H1 (cell line): Measurements from ENCODE around the gene CKAP5. TPM values are rescaled to one million over a fixed set of nuclear protein-coding genes. Genes with fewer than 3 reads are reported as not detected.

ENCODE experiments used
- CTCF ChIA-PET: fragments of 300-600 bp; sonication (Branson Sonifier 250); formaldehyde crosslinking; loops from one replicate; lab custom pipeline; 2021; ENCODE audit not compliant: partially characterized antibody; lab: Charles Lee
- POLR2A ChIA-PET: fragments of 300-600 bp; sonication (Branson Sonifier 250); formaldehyde crosslinking; loops from one replicate; lab custom pipeline; 2021; ENCODE audit warnings: inconsistent platforms; ENCODE audit not compliant: partially characterized antibody; lab: Charles Lee
- DNase-seq, 2 experiments: peaks; one replicate each; pipeline versions ENCODE4 v3.0.0 to v3.0.0-alpha.2; 2010 to 2022; ENCODE audit warnings: low spot score in 2 of 2, low read depth in 1 of 2, mixed read lengths in 1 of 2
- FAIRE-seq: peaks from 2 replicates; lab custom pipeline; 2011; peaks lifted over from hg19 to GRCh38; lab: Jason Lieb, UNC
- H2AFZ ChIP-seq: 2 replicates; pipeline ENCODE4 v1.8.1; 2012; ENCODE audit warnings: low read length, inconsistent platforms
- H2AK5ac ChIP-seq: 2 replicates; pipeline ENCODE4 v1.6.1; 2013; ENCODE audit warnings: low read depth, low read length
- H2BK120ac ChIP-seq: replicated peaks from 2 replicates; pipeline ENCODE3; 2013; ENCODE audit warnings: low read depth, low read length, inconsistent platforms
- H2BK12ac ChIP-seq: 2 replicates; pipeline ENCODE4 v1.6.1; 2013; ENCODE audit warnings: low read depth, low read length
- H2BK15ac ChIP-seq: 2 replicates; pipeline ENCODE4 v1.6.1; 2013; ENCODE audit warnings: low read length
- H2BK20ac ChIP-seq: 2 replicates; pipeline ENCODE4 v1.6.1; 2013; ENCODE audit warnings: low read length
- H2BK5ac ChIP-seq: 2 replicates; pipeline ENCODE4 v1.6.1; 2013; ENCODE audit warnings: low read depth, low read length
- H3K14ac ChIP-seq: 2 replicates; pipeline ENCODE4 v1.6.1; 2013; ENCODE audit warnings: inconsistent platforms; ENCODE audit not compliant: insufficient read length
- H3K18ac ChIP-seq: 2 replicates; pipeline ENCODE4 v1.6.1; 2013; ENCODE audit warnings: low read length; ENCODE audit errors: extremely low read depth
- H3K23ac ChIP-seq: 2 replicates; pipeline ENCODE4 v1.6.1; 2013; ENCODE audit warnings: inconsistent platforms; ENCODE audit not compliant: insufficient read length
- H3K23me2 ChIP-seq: 2 replicates; pipeline ENCODE4 v1.6.1; 2013; ENCODE audit warnings: low read depth, low read length
- H3K27ac ChIP-seq: 2 replicates; pipeline ENCODE4 v1.6.1; 2011; ENCODE audit warnings: low read depth, low read length, inconsistent platforms
- H3K27me3 ChIP-seq, 4 experiments: replicated peaks in 1 of 4; 1 replicate in 1 of 4; 2 replicates in 3 of 4; pipeline versions ENCODE4 v1.6.1 to v1.8.1; 2011 to 2013; ENCODE audit warnings: low read length in 3 of 4, mild to moderate bottlenecking in 3 of 4, inconsistent platforms in 2 of 4, mixed read lengths in 2 of 4, moderate library complexity in 1 of 4; ENCODE audit not compliant: control insufficient read depth in 3 of 4, insufficient read depth in 3 of 4; ENCODE audit errors: extremely low read depth in 1 of 4
- H3K36me3 ChIP-seq, 4 experiments: 2 replicates each; pipeline versions ENCODE4 v1.6.1 to v1.8.1; 2011 to 2013; ENCODE audit warnings: mild to moderate bottlenecking in 4 of 4, low read length in 3 of 4, moderate library complexity in 2 of 4, control low read depth in 1 of 4, inconsistent platforms in 1 of 4; ENCODE audit not compliant: insufficient read depth in 4 of 4, control insufficient read depth in 2 of 4
- H3K4ac ChIP-seq: replicated peaks from 2 replicates; pipeline ENCODE3; 2013; ENCODE audit warnings: low read length, low read depth, mixed read lengths, inconsistent platforms; ENCODE audit not compliant: insufficient read length
- H3K4me1 ChIP-seq, 4 experiments: replicated peaks in 1 of 4; 1 replicate in 1 of 4; 2 replicates in 3 of 4; pipeline versions ENCODE4 v1.6.1 to v1.8.1; 2011 to 2013; ENCODE audit warnings: low read length in 3 of 4, inconsistent platforms in 2 of 4, mixed read lengths in 1 of 4; ENCODE audit not compliant: insufficient read depth in 4 of 4, control insufficient read depth in 3 of 4
- H3K4me2 ChIP-seq, 2 experiments: 2 replicates each; pipeline versions ENCODE4 v1.6.1 to v1.8.1; 2011 to 2013; ENCODE audit warnings: low read depth in 2 of 2, low read length in 2 of 2, control low read depth in 1 of 2, inconsistent platforms in 1 of 2, mild to moderate bottlenecking in 1 of 2; ENCODE audit not compliant: insufficient read depth in 1 of 2
- H3K4me3 ChIP-seq, 4 experiments: fragments of 200-600, 300-600 bp in 1 of 4; sonication (generic), shearing (Covaris generic), sonication (Bioruptor Twin) in 1 of 4; 2 replicates each; pipeline versions ENCODE4 v1.5.1 to v1.8.1; 2011 to 2016; ENCODE audit warnings: low read length in 4 of 4, low read depth in 3 of 4, control low read depth in 2 of 4, inconsistent platforms in 2 of 4, mild to moderate bottlenecking in 2 of 4, mixed read lengths in 1 of 4, moderate library complexity in 1 of 4; ENCODE audit not compliant: insufficient read depth in 2 of 4; ENCODE audit errors: extremely low read depth in 1 of 4
- H3K56ac ChIP-seq: replicated peaks from 2 replicates; pipeline ENCODE3; 2013; ENCODE audit warnings: low read depth, mild to moderate bottlenecking, mixed read lengths, low read length, inconsistent platforms; ENCODE audit not compliant: insufficient read length
- H3K79me1 ChIP-seq: 2 replicates; pipeline ENCODE4 v1.6.1; 2013; ENCODE audit warnings: low read depth, low read length, control low read depth
- H3K79me2 ChIP-seq, 2 experiments: 2 replicates each; pipeline versions ENCODE4 v1.6.1 to v1.8.1; 2012 to 2013; ENCODE audit warnings: low read length in 2 of 2, mild to moderate bottlenecking in 2 of 2, inconsistent platforms in 1 of 2; ENCODE audit not compliant: insufficient read depth in 2 of 2, control insufficient read depth in 1 of 2
- H3K9ac ChIP-seq, 4 experiments: replicated peaks in 1 of 4; 1 replicate in 1 of 4; 2 replicates in 3 of 4; pipeline versions ENCODE4 v1.6.1 to v1.8.1; 2011 to 2013; ENCODE audit warnings: low read depth in 3 of 4, low read length in 3 of 4, control low read depth in 2 of 4, mild to moderate bottlenecking in 2 of 4, moderate library complexity in 2 of 4, inconsistent platforms in 1 of 4; ENCODE audit errors: extremely low read depth in 1 of 4
- H3K9me3 ChIP-seq, 2 experiments: 2 replicates each; pipeline versions ENCODE4 v1.6.1 to v1.8.1; 2012 to 2013; ENCODE audit warnings: mild to moderate bottlenecking in 2 of 2, moderate library complexity in 2 of 2, control low read depth in 1 of 2, inconsistent platforms in 1 of 2, low read depth in 1 of 2, low read length in 1 of 2, mixed read lengths in 1 of 2; ENCODE audit not compliant: insufficient read depth in 2 of 2
- H4K20me1 ChIP-seq, 2 experiments: replicated peaks in 1 of 2; 2 replicates each; pipeline versions ENCODE3 to v1.8.1; 2011 to 2013; ENCODE audit warnings: inconsistent platforms in 2 of 2, low read length in 2 of 2, mild to moderate bottlenecking in 1 of 2; ENCODE audit not compliant: insufficient read depth in 2 of 2, control insufficient read depth in 1 of 2
- H4K5ac ChIP-seq: 2 replicates; pipeline ENCODE4 v1.6.1; 2013; ENCODE audit warnings: low read length, low read depth, mixed read lengths, inconsistent platforms; ENCODE audit not compliant: insufficient read length
- H4K8ac ChIP-seq: 2 replicates; pipeline ENCODE4 v1.8.0; 2013; ENCODE audit warnings: mild to moderate bottlenecking, moderate library complexity, low read length, inconsistent platforms; ENCODE audit not compliant: insufficient read depth; ENCODE audit errors: extremely low read depth
- H4K91ac ChIP-seq: replicated peaks from 2 replicates; pipeline ENCODE3; 2013; ENCODE audit warnings: low read length, mixed read lengths, inconsistent platforms; ENCODE audit not compliant: insufficient read length
- BCL11A ChIP-seq, 2 experiments: IDR thresholded peaks; one replicate each; pipeline ENCODE4 v1.6.1; 2011; ENCODE audit warnings: low read depth in 2 of 2, low read length in 2 of 2, mild to moderate bottlenecking in 2 of 2
- EP300 ChIP-seq, 2 experiments: IDR thresholded peaks; 1 replicate in 1 of 2; 2 replicates in 1 of 2; pipeline ENCODE4 v1.6.1; 2011 to 2012; ENCODE audit warnings: low read depth in 2 of 2, low read length in 2 of 2, mild to moderate bottlenecking in 2 of 2, borderline replicate concordance in 1 of 2, inconsistent platforms in 1 of 2, moderate library complexity in 1 of 2
- FOSL1 ChIP-seq: IDR thresholded peaks from 2 replicates; pipeline ENCODE4 v1.6.1; 2011; ENCODE audit warnings: mild to moderate bottlenecking, low read depth, low read length, moderate library complexity; ENCODE audit not compliant: insufficient read depth
- KDM5A ChIP-seq: fragments of 200-600 bp; IDR thresholded peaks from 2 replicates; pipeline ENCODE4 v1.7.1; 2012; ENCODE audit warnings: mild to moderate bottlenecking, low read length, inconsistent platforms, mixed read lengths
- RBBP5 ChIP-seq: IDR thresholded peaks from 2 replicates; pipeline ENCODE4 v1.7.1; 2012; ENCODE audit warnings: low read depth, mild to moderate bottlenecking, inconsistent platforms, low read length, moderate library complexity, borderline replicate concordance
- RFX5 ChIP-seq: IDR thresholded peaks from 2 replicates; pipeline ENCODE4 v1.6.1; 2011; ENCODE audit warnings: low read depth, low read length, improper control_type of control experiment, borderline replicate concordance
- SIN3A ChIP-seq, 2 experiments: IDR thresholded peaks in 1 of 2; conservative IDR thresholded peaks in 1 of 2; 2 replicates each; pipeline ENCODE4 v1.6.1; 2011 to 2012; ENCODE audit warnings: low read length in 2 of 2, improper control_type of control experiment in 1 of 2, low read depth in 1 of 2, mild to moderate bottlenecking in 1 of 2
- SP2 ChIP-seq: IDR thresholded peaks from 2 replicates; pipeline ENCODE4 v1.6.1; 2012; ENCODE audit warnings: mild to moderate bottlenecking, low read length, inconsistent platforms
- ZNF274 ChIP-seq: IDR thresholded peaks from 2 replicates; pipeline ENCODE4 v1.7.0; 2012; ENCODE audit warnings: low read length, borderline replicate concordance; ENCODE audit errors: extremely low read depth
- WGBS, 2 experiments: shearing (Covaris generic) in 1 of 2; methylation state at CpG; one replicate each; pipeline versions ENCODE4 v1.1.6 to v1.1.7; 2013 to 2015; ENCODE audit warnings: low lambda C conversion rate in 2 of 2, mixed read lengths in 2 of 2, inconsistent platforms in 1 of 2, low coverage in 1 of 2, missing lambda C conversion rate in 1 of 2; ENCODE audit not compliant: insufficient replicate concordance in 2 of 2, insufficient coverage in 1 of 2, insufficient read length in 1 of 2; ENCODE audit errors: extremely low coverage in 1 of 2, missing lambda C conversion rate in 1 of 2; 5-methylcytosine and 5-hydroxymethylcytosine counted together
- polyA plus RNA-seq, 7 experiments: library from polyadenylated mRNA; depleted of rRNA in 3 of 7; stranded (reverse) in 5 of 7; unstranded in 2 of 7; fragments of >200 nt in 5 of 7; fragments of 200-250 nt in 2 of 7; gene quantifications; 1 replicate in 5 of 7; 2 replicates in 1 of 7; 4 replicates in 1 of 7; pipeline versions ENCODE4 v1.2.1 to v1.2.3, GENCODE V29; 2011 to 2013; ENCODE audit warnings: missing spikeins in 2 of 7, mixed read lengths in 2 of 7
- total RNA-seq: library from RNA; stranded (reverse); fragmentation: NEBNext Ultra II Directional; extraction: Animal tissue kit (Norgen Biotek cat#: 25700); gene quantifications from 2 replicates; pipeline ENCODE4 v1.2.1, GENCODE V29; 2021

The CKAP5 gene
- total and polyA plus RNA-seq, 2 of the 8 experiments (the other 6 are each of a cell fraction or from before 2014, with no cell fraction given): 64.8 to 185 TPM

- Histone ChIP-seq H3K18ac (no peak overlapping the region), H3K4ac (no peak overlapping the region), H2BK20ac (no peak overlapping the region), H3K9me3 (no peaks in the 10 kb centered on the region), H3K4me2 (no peak overlapping the region), H3K4me3 (no peak overlapping the region), H2AFZ (no peak overlapping the region), H2BK15ac (no peak overlapping the region), H3K79me1 (no peaks in the 10 kb centered on the region), H2BK120ac (no peak overlapping the region), H2BK12ac (no peak overlapping the region), H2AK5ac (no peak overlapping the region), H3K79me2 (peaks cover 0 to 4% of the 10 kb centered on the region in 2 experiments; a peak in 1 of 4 replicates), H3K4me1 (no peaks in the 10 kb centered on the region; a peak in 2 of 7 replicates), H4K20me1 (peaks cover 2% of the 10 kb centered on the region in 2 experiments), H3K27me3 (no peaks in the 10 kb centered on the region), H3K9ac (no peak overlapping the region), H3K36me3 (peaks cover 2 to 11% (median 6%) of the 10 kb centered on the region in 4 experiments; a peak in 3 of 8 replicates), H3K23ac (no peak overlapping the region), H4K5ac (no peak overlapping the region), H3K27ac (no peak overlapping the region), H4K8ac (no peak overlapping the region), H3K23me2 (no peaks in the 10 kb centered on the region), H3K56ac (no peak overlapping the region), H4K91ac (no peak overlapping the region), H3K14ac (no peak overlapping the region), H2BK5ac (no peak overlapping the region)
- ChIA-PET CTCF (interaction anchor here (0.7 to 2.0 kb wide), 5 partner anchors 8 to 16 kb away, joined by 3 to 6 read pairs (median 3); no protein-coding TSS in a partner anchor), POLR2A (interaction anchor here (1.3 kb wide), 1 partner anchor 20 kb away, joined by 3 read pairs; no protein-coding TSS in a partner anchor)
- DNase-seq: no peak
- FAIRE-seq: no peak
- 87% methylated on average over 7 of the region's 7 CpGs; no CpG with 5 or more reads in 1 of the 2 experiments for WGBS, 2 experiments
- TF ChIP-seq RFX5 (no peak), EP300 (IDR thresholded peaks at IDR 0.05; ENCODE audit: borderline replicate concordance in 1 of 2, low read depth in 2 of 2, low read length in 2 of 2) (no peak), BCL11A (IDR thresholded peaks at IDR 0.05; ENCODE audit: low read depth in 2 of 2, low read length in 2 of 2) (no peak), SIN3A (conservative IDR thresholded peaks at IDR 0.05 in 1 of 2, IDR thresholded peaks at IDR 0.05 in 1 of 2; ENCODE audit: low read depth in 1 of 2, low read length in 2 of 2) (no peak), ZNF274 (no peak), RBBP5 (no peak), FOSL1 (no peak), SP2 (no peak), KDM5A (no peak)
Measured at GRCh38 chr11:46694607-46695006, 151.5 kb downstream of the CKAP5 start.
